ENCODE results near the gene USP46. TPM values are rescaled to one million over a fixed set of nuclear protein-coding genes. Genes with fewer than 3 reads are reported as not detected.

The USP46 gene
- total RNA-seq, 6 experiments from 2014 or later: 23.9 to 30.9 (median 26.3) TPM

DNA sequence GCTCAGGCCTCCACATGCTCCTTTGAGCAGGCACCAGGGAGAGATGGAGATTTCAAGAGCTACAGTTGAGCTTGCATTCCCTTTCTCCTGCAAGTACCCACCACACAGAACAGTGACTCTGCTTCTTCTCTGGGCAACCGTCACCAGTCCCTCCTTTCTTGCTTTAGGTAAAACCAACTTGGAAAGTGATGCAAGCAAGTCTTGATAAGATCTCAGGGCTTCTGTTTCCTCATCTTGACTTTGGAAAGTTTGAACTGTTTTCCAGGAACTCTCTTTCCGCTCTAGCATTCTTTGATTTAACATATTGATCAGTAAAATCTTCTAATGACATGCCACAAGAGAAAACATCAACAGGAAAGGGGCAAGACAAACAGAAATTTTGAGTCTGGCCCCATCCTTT lies 73.7 kb downstream of the USP46 start:
- Mint-ChIP-seq H3K9me3 (no peaks in the 10 kb centered on the region), H3K4me1 (ENCODE audit: low read depth) (peaks cover 21% of the 10 kb centered on the region), H3K27ac (no peak overlapping the region), H3K27me3 (ENCODE audit: insufficient read depth) (peaks cover 2% of the 10 kb centered on the region), H3K36me3 (ENCODE audit: low read depth) (no peaks in the 10 kb centered on the region), H3K4me3 (no peak overlapping the region)
- DNase-seq: no peak
- TF ChIP-seq, protein P1, sequence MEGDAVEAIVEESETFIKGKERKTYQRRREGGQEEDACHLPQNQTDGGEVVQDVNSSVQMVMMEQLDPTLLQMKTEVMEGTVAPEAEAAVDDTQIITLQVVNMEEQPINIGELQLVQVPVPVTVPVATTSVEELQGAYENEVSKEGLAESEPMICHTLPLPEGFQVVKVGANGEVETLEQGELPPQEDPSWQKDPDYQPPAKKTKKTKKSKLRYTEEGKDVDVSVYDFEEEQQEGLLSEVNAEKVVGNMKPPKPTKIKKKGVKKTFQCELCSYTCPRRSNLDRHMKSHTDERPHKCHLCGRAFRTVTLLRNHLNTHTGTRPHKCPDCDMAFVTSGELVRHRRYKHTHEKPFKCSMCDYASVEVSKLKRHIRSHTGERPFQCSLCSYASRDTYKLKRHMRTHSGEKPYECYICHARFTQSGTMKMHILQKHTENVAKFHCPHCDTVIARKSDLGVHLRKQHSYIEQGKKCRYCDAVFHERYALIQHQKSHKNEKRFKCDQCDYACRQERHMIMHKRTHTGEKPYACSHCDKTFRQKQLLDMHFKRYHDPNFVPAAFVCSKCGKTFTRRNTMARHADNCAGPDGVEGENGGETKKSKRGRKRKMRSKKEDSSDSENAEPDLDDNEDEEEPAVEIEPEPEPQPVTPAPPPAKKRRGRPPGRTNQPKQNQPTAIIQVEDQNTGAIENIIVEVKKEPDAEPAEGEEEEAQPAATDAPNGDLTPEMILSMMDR (IDR thresholded peaks at IDR 0.05): no peak

DNA sequence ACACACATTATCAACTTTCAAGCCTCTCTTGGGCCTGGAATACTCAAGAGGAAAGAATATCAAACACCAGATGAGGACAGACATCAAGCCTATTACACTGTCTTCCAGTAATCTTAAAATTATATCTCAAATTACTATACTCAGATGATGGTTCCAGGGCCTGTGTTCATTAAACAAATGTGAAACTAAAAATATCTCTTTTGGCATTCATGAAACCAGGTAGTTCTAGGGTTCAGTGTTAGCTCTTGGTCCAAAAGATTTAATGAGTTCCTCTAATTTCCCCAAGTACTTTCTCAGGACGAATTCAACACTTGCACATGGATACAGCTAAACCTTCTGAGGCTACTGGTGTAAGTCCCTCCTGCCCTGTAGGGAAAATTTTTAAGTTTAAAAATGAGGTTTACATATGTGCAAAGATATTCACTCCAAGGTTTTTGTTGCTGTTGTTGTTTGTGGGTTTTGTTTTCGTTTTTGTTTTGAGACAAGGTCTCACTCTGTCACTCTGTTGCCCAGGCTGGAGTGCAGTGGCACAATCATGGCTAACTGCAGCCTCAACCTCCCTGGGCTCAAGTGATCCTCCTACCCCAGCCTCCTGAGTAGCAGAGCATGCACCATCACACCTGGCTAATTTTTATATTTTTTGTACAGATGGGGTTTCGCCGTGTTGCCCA lies 79.4 kb downstream of the USP46 start:
- H3K27ac Mint-ChIP-seq: no peak overlapping the region
- H3K9me3 Mint-ChIP-seq: no peaks in the 10 kb centered on the region
- H3K27me3 Mint-ChIP-seq (ENCODE audit: insufficient read depth): peaks cover 8% of the 10 kb centered on the region
- no peak overlapping the region for H3K4me3 Mint-ChIP-seq
- H3K4me1 Mint-ChIP-seq (ENCODE audit: low read depth): peaks cover 17% of the 10 kb centered on the region
- DNase-seq: no peak
- no peaks in the 10 kb centered on the region for H3K36me3 Mint-ChIP-seq (ENCODE audit: low read depth)
- TF ChIP-seq, protein P1 (IDR thresholded peaks at IDR 0.05): no peak

- H3K4me3 Mint-ChIP-seq: no peak overlapping the region
- H3K27me3 Mint-ChIP-seq (ENCODE audit: insufficient read depth): peaks cover 8% of the 10 kb centered on the region
- no peak overlapping the region for H3K27ac Mint-ChIP-seq
- peaks cover 25% of the 10 kb centered on the region for H3K4me1 Mint-ChIP-seq (ENCODE audit: low read depth)
- no peak for DNase-seq
- TF ChIP-seq, protein P1 (IDR thresholded peaks at IDR 0.05): no peak
- no peaks in the 10 kb centered on the region for H3K36me3 Mint-ChIP-seq (ENCODE audit: low read depth)
- no peaks in the 10 kb centered on the region for H3K9me3 Mint-ChIP-seq
These were observed 80.2 kb downstream of the USP46 start for GRCh38 chr4:52578951-52579350.

DNA sequence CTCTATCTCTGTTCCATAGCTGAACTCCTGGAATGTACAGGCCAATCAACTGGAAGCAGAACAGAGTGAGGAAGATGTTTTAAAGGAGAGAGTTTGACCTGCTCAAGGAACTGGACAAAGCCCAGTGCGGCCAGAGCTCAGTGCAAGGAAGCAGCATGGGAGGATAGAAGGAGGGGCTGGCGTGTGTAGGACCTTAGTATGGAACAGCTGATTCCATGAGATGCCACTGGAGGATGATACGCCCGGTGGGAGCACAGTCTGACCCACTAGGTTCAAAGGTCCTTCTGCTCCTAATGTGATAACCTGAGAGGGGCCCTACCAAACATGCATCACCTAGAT lies 81.5 kb downstream of the USP46 start:
- peaks cover 39% of the 10 kb centered on the region for H3K4me1 Mint-ChIP-seq (ENCODE audit: low read depth)
- peaks cover 1% of the 10 kb centered on the region; the same call in 1 of the 2 replicates for H3K36me3 Mint-ChIP-seq (ENCODE audit: low read depth)
- H3K27me3 Mint-ChIP-seq (ENCODE audit: insufficient read depth): peaks cover 8% of the 10 kb centered on the region
- no peaks in the 10 kb centered on the region for H3K9me3 Mint-ChIP-seq
- TF ChIP-seq, protein P1 (IDR thresholded peaks at IDR 0.05): no peak
- no peak for DNase-seq
- H3K4me3 Mint-ChIP-seq: no peak overlapping the region
- H3K27ac Mint-ChIP-seq: no peak overlapping the region

- H3K4me3 Mint-ChIP-seq: no peak overlapping the region
- TF ChIP-seq, protein P1 (IDR thresholded peaks at IDR 0.05): no peak
- DNase-seq: peak; percentile 51
- peaks cover 2% of the 10 kb centered on the region; the same call in 1 of the 2 replicates for H3K9me3 Mint-ChIP-seq
- peaks cover 44% of the 10 kb centered on the region for H3K4me1 Mint-ChIP-seq (ENCODE audit: low read depth)
- H3K27ac Mint-ChIP-seq: no peak overlapping the region
- peaks cover 6% of the 10 kb centered on the region; the same call in 1 of the 2 replicates for H3K36me3 Mint-ChIP-seq (ENCODE audit: low read depth)
- H3K27me3 Mint-ChIP-seq (ENCODE audit: insufficient read depth): peaks cover 8% of the 10 kb centered on the region
These were observed 82.0 kb downstream of the USP46 start for GRCh38 chr4:52576961-52577623.

Measured in HFFc6 (cell line).